AG04449 (cell line): ENCODE data around the gene CRBN.

Source experiments
- CTCF ChIA-PET: fragments of 350-600 bp; formaldehyde crosslinking; extraction: SDS; loops from one replicate; lab custom pipeline; 2021; ENCODE audit warnings: antibody characterized with exemption; lab: Yijun Ruan, JAX
- POLR2A ChIA-PET: fragments of 400-600, 350-600 bp; formaldehyde crosslinking; extraction: SDS; loops from one replicate; lab custom pipeline; 2020; ENCODE audit warnings: antibody characterized with exemption, inconsistent platforms; lab: Yijun Ruan, JAX
- DNase-seq: peaks from one replicate; pipeline ENCODE4 v3.0.0-alpha.2; 2010; ENCODE audit warnings: low read depth, low spot score
- H3K4me3 ChIP-seq: 2 replicates; pipeline ENCODE4 v1.5.1; 2011; ENCODE audit warnings: low read depth, mild to moderate bottlenecking, control low read depth, low read length
- CTCF ChIP-seq: IDR thresholded peaks from one replicate; pipeline ENCODE4 v1.5.1; 2011; ENCODE audit warnings: mild to moderate bottlenecking, moderate library complexity, low read length, control low read depth, inconsistent platforms; ENCODE audit not compliant: insufficient read depth; ENCODE audit errors: missing control alignments

Gene CRBN

GRCh38 chr3:3113042-3113709, 66.3 kb downstream of the CRBN start:
- ChIA-PET CTCF (no interaction called here), POLR2A (no interaction called here)
- no peak overlapping the region for H3K4me3 ChIP-seq
- DNase-seq: no peak
- no peak for TF ChIP-seq CTCF

GRCh38 chr3:3110749-3111361, 68.6 kb downstream of the CRBN start:
- ChIA-PET POLR2A (no interaction called here), CTCF (no interaction called here)
- no peak for TF ChIP-seq CTCF
- no peak for DNase-seq
- no peak overlapping the region for H3K4me3 ChIP-seq

GRCh38 chr3:3110299-3110630, 69.2 kb downstream of the CRBN start, which contains the start of gene IL5RA:
Gene IL5RA, minus strand, starts transcription at chr3:3110374. Its CDS starts 5,390 bp downstream, at chr3:3104984.
- no peak within 1 kb of the TSS for H3K4me3 ChIP-seq
- ChIA-PET POLR2A (no interaction called here), CTCF (no interaction called here)
- no peak for DNase-seq
- TF ChIP-seq CTCF: no peak

- no peak for DNase-seq
- no peak overlapping the region for H3K4me3 ChIP-seq
- ChIA-PET POLR2A (no interaction called here), CTCF (no interaction called here)
- TF ChIP-seq CTCF: no peak
These were observed 69.8 kb downstream of the CRBN start for GRCh38 chr3:3109407-3110298.

- DNase-seq: no peak
- ChIA-PET POLR2A (no interaction called here), CTCF (no interaction called here)
- no peak overlapping the region for H3K4me3 ChIP-seq
- TF ChIP-seq CTCF: no peak
These were observed 71.6 kb downstream of the CRBN start for GRCh38 chr3:3107858-3108257.

GRCh38 chr3:3107181-3107580, 72.3 kb downstream of the CRBN start:
- no peak overlapping the region for H3K4me3 ChIP-seq
- ChIA-PET CTCF (no interaction called here), POLR2A (no interaction called here)
- TF ChIP-seq CTCF: no peak
- no peak for DNase-seq
